Epidermal melanocyte (primary cell): ENCODE data around the gene TMED6.
"Not testable (repeated sequence)": the region's sequence is repeated elsewhere in the genome, so short reads cannot be mapped to it uniquely, and the experiment has no call there.

Experiments used
- DNase-seq: peaks from one replicate; pipeline ENCODE4 v3.0.0; 2011; ENCODE audit warnings: low spot score; ENCODE audit not compliant: insufficient read length

Gene TMED6

GRCh38 chr16:69301861-69302260, 49.7 kb downstream of the TMED6 start:
- DNase-seq: no peak

DNA sequence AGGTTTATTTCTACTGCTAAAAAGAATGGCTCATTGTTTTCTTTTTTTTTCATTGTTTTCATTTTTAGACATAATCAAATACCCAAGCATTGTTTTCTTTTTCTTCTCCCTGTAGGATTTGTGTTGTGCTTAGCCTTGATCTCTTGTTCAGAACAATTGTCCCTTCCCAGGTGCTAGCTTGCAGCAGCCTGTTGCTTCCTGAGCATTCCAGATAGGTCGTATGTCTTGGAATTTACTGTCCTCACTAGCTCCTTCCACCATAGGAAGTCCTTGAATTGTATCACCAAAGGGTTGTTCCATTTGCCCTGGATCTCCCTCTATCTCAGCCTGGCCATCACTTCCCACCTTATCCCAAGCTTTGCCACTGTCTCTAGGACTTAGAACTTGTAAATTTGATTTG, 50.4 kb downstream of the TMED6 start:
- no peak for DNase-seq

DNA sequence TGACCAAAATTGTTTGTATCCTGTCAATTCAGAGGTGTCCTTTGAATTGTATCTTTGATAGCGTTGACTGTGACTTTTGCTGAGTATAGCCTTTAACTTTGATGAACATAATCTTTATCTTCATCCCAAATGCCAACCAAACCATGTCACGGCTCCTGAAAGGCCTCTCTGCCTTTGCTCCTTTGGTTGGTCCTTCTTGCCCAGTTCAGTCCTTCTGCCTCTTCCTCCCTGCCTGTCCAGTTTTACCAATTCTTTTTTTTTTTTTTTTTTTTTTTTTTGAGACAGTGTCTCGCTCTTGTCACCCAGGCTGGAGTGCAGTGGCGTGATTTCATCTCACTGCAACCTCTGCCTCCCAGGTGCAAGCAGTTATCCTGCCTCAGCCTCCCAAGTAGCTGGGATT, 53.3 kb downstream of the TMED6 start:
- DNase-seq: no peak

- DNase-seq: not testable (repeated sequence)
These were observed 54.8 kb downstream of the TMED6 start for GRCh38 chr16:69296771-69297170.

GRCh38 chr16:69294051-69294450, 57.5 kb downstream of the TMED6 start:
- no peak for DNase-seq

- DNase-seq: no peak
These were observed 58.2 kb downstream of the TMED6 start for GRCh38 chr16:69293401-69293800.
